Activated B cell treated with CpG ODN at 0.5 μM for 24 hours (primary cell): ENCODE results near the gene ASNSD1. TPM values are rescaled to one million over a fixed set of nuclear protein-coding genes. Genes with fewer than 3 reads are reported as not detected.

Source experiments
- ATAC-seq: fragments of 200-7000 bp; cut with Tn5 transposase; one replicate; pipeline ENCODE4 v1.10.0; 2021; ENCODE audit warnings: low read depth, mild to moderate bottlenecking, moderate library complexity
- CTCF ChIA-PET: fragments of 350-600 bp; sonication (Branson Sonifier 250); formaldehyde crosslinking; loops from one replicate; lab custom pipeline; 2021; ENCODE audit warnings: antibody characterized with exemption; lab: Charles Lee
- POLR2A ChIA-PET: fragments of 350-600 bp; sonication (Branson Sonifier 250); formaldehyde crosslinking; loops from one replicate; lab custom pipeline; 2021; ENCODE audit warnings: antibody characterized with exemption; lab: Charles Lee
- DNase-seq: peaks from one replicate; pipeline ENCODE4 v3.0.0; 2022
- H3K27ac Mint-ChIP-seq: one replicate; pipeline ENCODE4 v1.8.0; 2020; ENCODE audit warnings: mixed read lengths
- H3K27me3 Mint-ChIP-seq: one replicate; pipeline ENCODE4 v1.8.0; 2021; ENCODE audit warnings: mixed read lengths
- H3K36me3 Mint-ChIP-seq: one replicate; pipeline ENCODE4 v1.8.0; 2021; ENCODE audit warnings: low read depth, mixed read lengths
- H3K4me1 Mint-ChIP-seq: one replicate; pipeline ENCODE4 v1.8.0; 2021; ENCODE audit warnings: mixed read lengths
- H3K4me3 Mint-ChIP-seq: one replicate; pipeline ENCODE4 v1.8.0; 2020; ENCODE audit warnings: mild to moderate bottlenecking, mixed read lengths
- H3K9me3 Mint-ChIP-seq: one replicate; pipeline ENCODE4 v1.8.0; 2020; ENCODE audit warnings: mixed read lengths
- CTCF ChIP-seq: fragments of 200-600 bp; IDR thresholded peaks from one replicate; pipeline ENCODE4 v1.8.0; 2022; ENCODE audit warnings: antibody characterized with exemption, mild to moderate bottlenecking
- intact Hi-C: fragments of 100-400 bp; cut with micrococcal nuclease; formaldehyde crosslinking; loops from one replicate; pipeline ENCODE4 v1.15.1; 2024
- total RNA-seq: library from RNA; stranded (reverse); gene quantifications from 2 replicates; pipeline ENCODE4 v1.2.3, GENCODE V29; 2022

The ASNSD1 gene
- total RNA-seq, result 27.5 and 31.1 TPM in 2 replicates

- ATAC-seq (peak; percentile 95), DNase-seq (peak; percentile 97)
- Mint-ChIP-seq H3K4me3 (no peak within 1 kb of the TSS), H3K9me3 (no peaks in the 10 kb centered on the region), H3K36me3 (peaks cover 20% of the 10 kb centered on the region), H3K27me3 (no peaks in the 10 kb centered on the region), H3K4me1 (peaks cover 25% of the 10 kb centered on the region), H3K27ac (no peak within 1 kb of the TSS)
- intact Hi-C loops, result loop anchor here (1.0 to 5.0 kb wide), 15 partner anchors 13 to 1491 kb away; partner anchors contain the start of genes ANKAR, GLS, HIBCH and NAB1
- CTCF ChIA-PET, result interaction anchor here (0.6 to 6.8 kb wide), 13 partner anchors 10 to 704 kb away, joined by 3 to 52 read pairs (median 6); partner anchors contain the start of genes ANKAR and OSGEPL1
- POLR2A ChIA-PET, result interaction anchor here (1.0 to 3.2 kb wide), 8 partner anchors 10 to 1353 kb away, joined by 3 to 37 read pairs (median 4); partner anchors contain the start of genes ANKAR, ORMDL1, OSGEPL1 and PMS1
- TF ChIP-seq CTCF, result peak; percentile 97
Measured at GRCh38 chr2:189661148-189661956, at the start of gene ASNSD1. ASNSD1 (plus strand) TSS chr2:189661459; CDS start chr2:189666133, 4,674 bp downstream.

GRCh38 chr2:189613077-189613636, 48.1 kb upstream of the ASNSD1 start:
- TF ChIP-seq CTCF, result no peak
- intact Hi-C loops, result no loop called here
- Mint-ChIP-seq H3K36me3 (no peaks in the 10 kb centered on the region), H3K4me1 (no peaks in the 10 kb centered on the region), H3K4me3 (no peak overlapping the region), H3K9me3 (no peaks in the 10 kb centered on the region), H3K27ac (no peak overlapping the region), H3K27me3 (peaks cover 9% of the 10 kb centered on the region)
- ATAC-seq (no peak), DNase-seq (no peak)
- ChIA-PET CTCF (no interaction called here), POLR2A (no interaction called here)

- no peaks in the 10 kb centered on the region for H3K9me3 Mint-ChIP-seq
- ChIA-PET POLR2A (no interaction called here), CTCF (no interaction called here)
- DNase-seq (no peak), ATAC-seq (no peak)
- no peaks in the 10 kb centered on the region for H3K36me3 Mint-ChIP-seq
- H3K4me3 Mint-ChIP-seq, result no peak overlapping the region
- intact Hi-C loops, result no loop called here
- no peak for TF ChIP-seq CTCF
- H3K27me3 Mint-ChIP-seq, result peaks cover 7% of the 10 kb centered on the region
- H3K27ac Mint-ChIP-seq, result no peak overlapping the region
- H3K4me1 Mint-ChIP-seq, result no peaks in the 10 kb centered on the region
Measured at GRCh38 chr2:189613650-189614420, 47.4 kb upstream of the ASNSD1 start.

GRCh38 chr2:189614585-189614984, 46.7 kb upstream of the ASNSD1 start:
- POLR2A ChIA-PET, result no interaction called here
- CTCF ChIA-PET, result no interaction called here
- DNase-seq (no peak), ATAC-seq (no peak)
- Mint-ChIP-seq H3K36me3 (no peaks in the 10 kb centered on the region), H3K27me3 (peaks cover 4% of the 10 kb centered on the region), H3K4me1 (no peaks in the 10 kb centered on the region), H3K9me3 (no peaks in the 10 kb centered on the region), H3K4me3 (no peak overlapping the region), H3K27ac (no peak overlapping the region)
- TF ChIP-seq CTCF, result no peak
- intact Hi-C loops, result no loop called here

GRCh38 chr2:189618197-189618596, 43.1 kb upstream of the ASNSD1 start:
- no peaks in the 10 kb centered on the region for H3K9me3 Mint-ChIP-seq
- POLR2A ChIA-PET, result no interaction called here
- intact Hi-C loops, result no loop called here
- DNase-seq (no peak), ATAC-seq (no peak)
- no peaks in the 10 kb centered on the region for H3K4me1 Mint-ChIP-seq
- H3K4me3 Mint-ChIP-seq, result no peak overlapping the region
- H3K36me3 Mint-ChIP-seq, result no peaks in the 10 kb centered on the region
- H3K27me3 Mint-ChIP-seq, result peaks cover 2% of the 10 kb centered on the region
- no peak for TF ChIP-seq CTCF
- H3K27ac Mint-ChIP-seq, result no peak overlapping the region
- CTCF ChIA-PET, result no interaction called here
